ENCODE data around the gene BTBD7. TPM values are rescaled to one million over a fixed set of nuclear protein-coding genes. Genes with fewer than 3 reads are reported as not detected.

Gene BTBD7
- total RNA-seq, 1 donor from 2014 or later, result 31.1 TPM

GRCh38 chr14:93331002-93331727 lies 1.7 kb downstream of the BTBD7 start:
- DNase-seq (ENCODE audit: low read depth, low spot score), result peak; percentile 79

- DNase-seq (ENCODE audit: low read depth, low spot score), result no peak
Measured at GRCh38 chr14:93330609-93331000, 2.2 kb downstream of the BTBD7 start.

- DNase-seq (ENCODE audit: low read depth, low spot score), result no peak
Measured at GRCh38 chr14:93329965-93330608, 2.7 kb downstream of the BTBD7 start.

GRCh38 chr14:93328546-93328945 lies 4.3 kb downstream of the BTBD7 start:
- DNase-seq (ENCODE audit: low read depth, low spot score), result no peak

GRCh38 chr14:93326196-93326595 lies 6.6 kb downstream of the BTBD7 start:
- DNase-seq (ENCODE audit: low read depth, low spot score), result no peak

GRCh38 chr14:93323600-93324174 lies 9.1 kb downstream of the BTBD7 start:
- no peak for DNase-seq (ENCODE audit: low read depth, low spot score)

GRCh38 chr14:93322929-93323599 lies 9.8 kb downstream of the BTBD7 start:
- no peak for DNase-seq (ENCODE audit: low read depth, low spot score)

- DNase-seq (ENCODE audit: low read depth, low spot score), result no peak
Measured at GRCh38 chr14:93320489-93320888, 12.3 kb downstream of the BTBD7 start.

GRCh38 chr14:93319958-93320357 lies 12.9 kb downstream of the BTBD7 start:
- DNase-seq (ENCODE audit: low read depth, low spot score), result no peak

- DNase-seq (ENCODE audit: low read depth, low spot score), result no peak
Measured at GRCh38 chr14:93319494-93319893, 13.3 kb downstream of the BTBD7 start.

- DNase-seq (ENCODE audit: low read depth, low spot score), result no peak
Measured at GRCh38 chr14:93318927-93319326, 13.9 kb downstream of the BTBD7 start.

GRCh38 chr14:93317875-93318807 lies 14.7 kb downstream of the BTBD7 start:
- peak; percentile 22 for DNase-seq (ENCODE audit: low read depth, low spot score)

- no peak for DNase-seq (ENCODE audit: low read depth, low spot score)
Measured at GRCh38 chr14:93317210-93317874, 15.5 kb downstream of the BTBD7 start.

- no peak for DNase-seq (ENCODE audit: low read depth, low spot score)
Measured at GRCh38 chr14:93316716-93317115, 16.1 kb downstream of the BTBD7 start.

GRCh38 chr14:93315575-93315974 lies 17.3 kb downstream of the BTBD7 start:
- DNase-seq (ENCODE audit: low read depth, low spot score), result no peak

- no peak for DNase-seq (ENCODE audit: low read depth, low spot score)
Measured at GRCh38 chr14:93311082-93311481, 21.8 kb downstream of the BTBD7 start.

- DNase-seq (ENCODE audit: low read depth, low spot score), result no peak
Measured at GRCh38 chr14:93309427-93309966, 23.3 kb downstream of the BTBD7 start.

- no peak for DNase-seq (ENCODE audit: low read depth, low spot score)
Measured at GRCh38 chr14:93308686-93309345, 24.0 kb downstream of the BTBD7 start.

GRCh38 chr14:93306812-93307211 lies 26.0 kb downstream of the BTBD7 start:
- no peak for DNase-seq (ENCODE audit: low read depth, low spot score)
